Subcutaneous preadipocyte (primary cell): ENCODE data around the gene SPATA7. TPM values are rescaled to one million over a fixed set of nuclear protein-coding genes. Genes with fewer than 3 reads are reported as not detected.

Source experiments
- total RNA-seq: library from RNA; depleted of rRNA; stranded (reverse); fragments of >200 nt; gene quantifications from 2 replicates; pipeline ENCODE4 v1.2.3, GENCODE V29; 2012

Gene SPATA7, protein sequence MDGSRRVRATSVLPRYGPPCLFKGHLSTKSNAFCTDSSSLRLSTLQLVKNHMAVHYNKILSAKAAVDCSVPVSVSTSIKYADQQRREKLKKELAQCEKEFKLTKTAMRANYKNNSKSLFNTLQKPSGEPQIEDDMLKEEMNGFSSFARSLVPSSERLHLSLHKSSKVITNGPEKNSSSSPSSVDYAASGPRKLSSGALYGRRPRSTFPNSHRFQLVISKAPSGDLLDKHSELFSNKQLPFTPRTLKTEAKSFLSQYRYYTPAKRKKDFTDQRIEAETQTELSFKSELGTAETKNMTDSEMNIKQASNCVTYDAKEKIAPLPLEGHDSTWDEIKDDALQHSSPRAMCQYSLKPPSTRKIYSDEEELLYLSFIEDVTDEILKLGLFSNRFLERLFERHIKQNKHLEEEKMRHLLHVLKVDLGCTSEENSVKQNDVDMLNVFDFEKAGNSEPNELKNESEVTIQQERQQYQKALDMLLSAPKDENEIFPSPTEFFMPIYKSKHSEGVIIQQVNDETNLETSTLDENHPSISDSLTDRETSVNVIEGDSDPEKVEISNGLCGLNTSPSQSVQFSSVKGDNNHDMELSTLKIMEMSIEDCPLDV
- total RNA-seq = 12.5 and 16.9 TPM in 2 replicates

DNA sequence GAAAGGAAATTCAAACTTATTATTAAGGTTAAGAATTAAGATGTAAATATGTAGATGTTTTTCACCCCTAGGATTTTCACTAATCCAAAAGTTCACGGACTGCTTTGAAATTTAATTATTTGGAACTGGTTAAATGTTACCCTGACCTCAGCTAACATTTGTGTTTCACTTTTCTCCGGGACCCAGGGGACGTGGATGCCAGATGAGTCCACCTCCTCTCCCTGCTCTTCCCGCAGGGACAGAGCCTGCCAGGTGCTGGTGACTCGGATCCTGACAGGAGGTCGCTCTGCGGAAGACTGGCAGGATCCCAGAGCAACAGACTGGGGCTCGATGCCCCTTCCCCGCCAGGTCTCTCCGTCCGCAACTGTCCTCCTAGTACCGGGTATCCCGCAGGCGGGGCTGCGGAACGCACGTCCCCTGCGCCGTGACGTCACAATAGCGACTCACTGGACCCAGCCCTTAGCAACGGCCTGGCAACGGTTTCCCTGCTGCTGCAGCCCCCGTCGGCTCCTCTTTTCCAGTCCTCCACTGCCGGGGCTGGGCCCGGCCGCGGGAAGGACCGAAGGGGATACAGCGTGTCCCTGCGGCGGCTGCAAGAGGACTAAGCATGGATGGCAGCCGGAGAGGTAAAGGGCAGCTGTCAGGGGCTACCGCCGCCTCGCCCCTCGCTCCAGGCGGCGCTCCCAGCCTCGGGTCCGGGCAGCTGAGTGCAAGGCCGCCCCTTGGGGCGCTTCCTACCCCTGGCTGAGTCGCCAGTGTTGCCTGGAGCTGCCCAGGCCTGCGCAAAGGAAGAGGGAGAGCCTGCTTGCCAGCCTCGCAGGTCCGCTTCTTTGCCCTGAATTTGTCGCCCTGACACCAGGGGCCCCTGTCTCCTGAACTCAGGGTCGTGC lies at the start of gene SPATA7:
Gene SPATA7, plus strand, starts transcription at position 446 of the 890 bp plus-strand sequence. Its CDS starts 162 bp downstream, at position 608.

Other genes starting within 250 kb of the SPATA7 start
- gene KCNK10, start 62.4 kb upstream of the SPATA7 start, total RNA-seq = not detected in 2 replicates
- gene PTPN21, start 169.3 kb downstream of the SPATA7 start, total RNA-seq = 4.8 and 7.8 TPM in 2 replicates
- 61.0 and 84.3 TPM in 2 replicates for gene ZC3H14, start 177.4 kb downstream of the SPATA7 start, total RNA-seq